ENCODE results near the gene ANKRD49.

Gene ANKRD49

GRCh38 chr11:94507485-94507884 lies 13.7 kb downstream of the ANKRD49 start:
- DNase-seq (ENCODE audit: low spot score), result no peak

- peak; percentile 46 for DNase-seq (ENCODE audit: low spot score)
Observed at GRCh38 chr11:94511932-94512781, 18.4 kb downstream of the ANKRD49 start, which contains the start of gene C11orf97. TSS of gene C11orf97 (plus strand) at chr11:94512461. CDS start at chr11:94512529, 68 bp downstream.

- DNase-seq (ENCODE audit: low spot score), result no peak
Observed at GRCh38 chr11:94513091-94513490, 19.3 kb downstream of the ANKRD49 start.

- DNase-seq (ENCODE audit: low spot score), result no peak
Observed at GRCh38 chr11:94515398-94515797, 21.6 kb downstream of the ANKRD49 start.

GRCh38 chr11:94516725-94517124 lies 22.9 kb downstream of the ANKRD49 start:
- DNase-seq (ENCODE audit: low spot score), result no peak

DNA sequence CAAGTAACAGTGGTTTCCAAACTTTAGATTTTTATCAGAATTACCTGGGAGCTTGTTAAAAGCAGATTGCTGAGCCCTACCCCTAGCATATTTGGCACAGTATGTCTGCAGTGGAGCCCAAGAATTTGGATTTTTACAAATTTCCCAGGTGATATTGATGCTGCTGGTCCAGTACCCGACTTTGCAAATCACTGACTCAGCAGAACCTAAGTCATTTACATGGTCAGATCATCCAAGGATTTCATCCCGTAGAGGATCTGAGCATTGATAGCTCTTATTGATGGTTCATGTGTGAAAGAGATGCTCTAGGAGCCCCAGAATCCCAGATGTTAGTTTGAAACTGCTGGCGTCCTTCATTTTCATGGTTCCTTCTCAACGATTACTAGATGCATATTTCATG lies 24.5 kb downstream of the ANKRD49 start:
- no peak for DNase-seq (ENCODE audit: low spot score)

DNA sequence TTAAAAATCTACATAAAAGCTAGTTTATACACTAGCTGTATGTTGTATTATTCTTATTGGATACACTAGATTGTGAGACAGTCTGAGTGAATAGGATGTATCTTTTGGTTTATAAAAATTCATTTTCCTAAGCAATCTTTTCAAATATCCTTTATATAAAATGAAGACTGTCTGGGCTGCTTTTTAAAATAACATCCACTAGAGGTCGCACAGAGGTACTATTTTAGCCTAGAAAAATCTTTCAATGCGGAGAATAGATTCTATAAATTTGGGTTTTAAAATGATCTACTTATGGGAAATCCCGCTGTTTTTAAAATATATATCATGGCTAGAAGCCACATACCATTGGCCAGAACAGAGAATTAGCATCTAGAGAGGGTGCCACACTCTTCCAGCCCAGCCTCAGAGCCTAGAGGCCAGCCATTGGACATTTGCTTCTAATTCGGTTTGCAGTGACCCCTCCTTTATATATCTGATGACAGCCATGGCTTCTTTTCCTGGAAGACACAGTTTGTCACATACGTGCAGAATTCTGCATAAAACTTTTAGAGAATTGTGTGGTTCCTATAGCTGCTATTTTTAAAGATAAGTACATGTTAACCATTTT lies 25.8 kb downstream of the ANKRD49 start:
- DNase-seq (ENCODE audit: low spot score), result peak; percentile 27

- peak; percentile 55 for DNase-seq (ENCODE audit: low spot score)
Observed at GRCh38 chr11:94521684-94522083, 27.9 kb downstream of the ANKRD49 start.

GRCh38 chr11:94524341-94524740 lies 30.6 kb downstream of the ANKRD49 start:
- no peak for DNase-seq (ENCODE audit: low spot score)

- no peak for DNase-seq (ENCODE audit: low spot score)
Observed at GRCh38 chr11:94525546-94526324, 32.0 kb downstream of the ANKRD49 start.

DNA sequence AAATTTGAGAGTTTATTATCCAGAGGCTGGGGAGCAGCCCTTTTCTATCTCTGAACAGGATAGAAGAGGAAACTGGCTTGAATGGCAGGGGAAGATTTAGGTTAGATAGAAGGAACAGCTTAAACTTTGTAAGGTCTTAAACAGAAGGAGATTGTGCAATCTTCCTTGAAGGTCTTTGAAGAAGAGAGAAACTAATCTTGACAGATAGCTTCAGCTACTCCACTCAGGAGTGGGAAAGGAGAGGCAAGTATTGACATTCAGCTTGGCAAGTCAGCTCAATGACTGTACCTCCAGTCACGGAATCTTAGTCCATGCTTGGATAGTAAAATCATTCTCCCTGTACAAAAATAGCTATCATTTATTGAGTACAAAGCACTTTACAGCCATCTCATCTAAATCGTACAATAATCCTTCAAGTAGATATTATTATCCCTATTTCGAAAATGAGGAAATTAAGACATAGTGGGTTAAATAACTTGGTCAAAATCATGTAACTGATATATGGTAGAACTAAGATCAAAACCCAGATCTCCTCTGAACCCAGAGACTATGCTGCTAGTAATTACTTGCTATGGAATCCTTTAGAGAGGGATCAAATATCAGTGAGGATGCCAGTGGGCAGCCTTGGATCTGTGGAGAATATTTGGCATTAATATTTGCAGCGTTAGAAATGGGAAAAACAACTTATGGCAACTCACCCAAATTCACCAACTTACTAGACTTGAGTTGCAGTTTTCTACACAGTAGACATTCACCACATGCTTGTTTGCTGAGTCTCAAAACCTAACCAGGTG lies 33.1 kb downstream of the ANKRD49 start:
- DNase-seq (ENCODE audit: low spot score), result no peak

GRCh38 chr11:94528551-94528950 lies 34.8 kb downstream of the ANKRD49 start:
- no peak for DNase-seq (ENCODE audit: low spot score)

DNA sequence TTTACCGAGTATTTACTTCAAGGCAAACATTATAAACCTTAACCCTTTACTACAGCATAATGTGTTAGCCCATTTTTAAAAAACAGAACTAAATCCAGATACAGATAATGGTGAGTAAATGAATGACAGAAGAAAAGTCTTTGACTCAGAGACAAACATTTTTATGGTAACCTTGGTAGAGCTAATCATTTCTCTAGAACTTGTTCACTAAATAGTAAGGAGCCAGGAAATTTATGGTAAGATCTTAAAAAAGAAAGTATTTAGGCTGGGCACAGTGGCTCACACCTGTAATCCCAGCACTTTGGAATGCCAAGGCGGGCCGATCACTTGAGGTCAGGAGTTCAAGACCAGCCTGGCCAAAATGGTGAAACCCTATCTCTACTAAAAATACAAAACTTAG lies 38.4 kb downstream of the ANKRD49 start:
- no peak for DNase-seq (ENCODE audit: low spot score)

DNA sequence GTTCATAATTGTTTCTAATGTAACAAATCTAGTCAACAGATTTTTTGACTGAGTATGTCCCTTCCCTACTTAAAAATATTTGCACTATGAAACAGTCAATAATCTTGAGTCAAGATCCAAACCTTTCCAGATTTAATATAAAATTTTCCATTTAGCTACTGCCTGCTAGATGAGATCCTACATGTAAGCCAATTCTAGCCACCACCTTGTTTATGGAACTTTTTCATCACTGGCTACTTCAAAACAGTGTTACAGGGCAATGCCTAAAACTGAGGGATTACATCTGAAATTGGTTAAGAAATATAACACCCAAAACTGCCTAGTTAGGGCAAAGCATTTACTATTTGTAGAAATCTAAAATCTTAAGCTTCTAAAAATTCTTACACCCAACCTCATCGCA lies 39.4 kb downstream of the ANKRD49 start:
- no peak for DNase-seq (ENCODE audit: low spot score)

- no peak for DNase-seq (ENCODE audit: low spot score)
Observed at GRCh38 chr11:94533696-94534630, 40.2 kb downstream of the ANKRD49 start.

DNA sequence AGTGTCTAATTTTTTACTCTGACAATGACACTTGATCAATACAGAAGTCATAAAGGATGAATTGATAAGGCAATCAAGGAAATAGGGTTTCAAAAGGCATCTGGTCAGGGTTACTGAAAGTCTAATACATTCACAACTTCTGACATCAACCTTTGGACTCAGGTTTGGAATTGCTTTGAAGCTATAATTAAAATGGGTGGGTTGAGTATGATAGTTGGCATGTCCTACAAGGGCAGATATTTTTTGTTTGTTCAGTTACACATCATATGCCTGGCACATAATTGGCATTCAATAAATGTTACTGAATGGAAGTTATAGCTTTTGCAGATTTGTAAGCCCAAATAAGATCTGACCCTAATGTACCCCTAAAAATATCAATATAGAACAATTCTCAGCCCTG lies 42.6 kb downstream of the ANKRD49 start:
- DNase-seq (ENCODE audit: low spot score), result peak; percentile 89

- peak; percentile 42 for DNase-seq (ENCODE audit: low spot score)
Observed at GRCh38 chr11:94537031-94537600, 43.3 kb downstream of the ANKRD49 start.

DNA sequence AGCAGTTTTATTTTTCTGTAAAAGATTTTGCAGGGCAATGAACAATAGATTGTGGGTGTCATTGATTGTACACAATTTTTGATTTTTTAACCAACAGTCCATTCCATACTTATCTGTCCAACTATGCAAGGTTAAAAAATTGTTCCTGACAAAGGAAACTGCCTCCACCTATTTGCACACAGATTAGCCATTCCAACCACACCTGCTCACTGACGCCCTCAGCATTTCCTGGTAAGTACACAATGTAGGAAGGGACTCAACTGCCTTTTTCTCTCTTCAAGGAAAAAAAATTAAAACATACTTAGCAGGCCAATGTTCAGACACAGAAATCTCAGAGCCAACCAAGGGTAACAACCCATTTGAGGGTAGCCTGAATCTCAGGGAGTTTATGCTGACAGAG lies 45.6 kb downstream of the ANKRD49 start:
- peak; percentile 36 for DNase-seq (ENCODE audit: low spot score)

GRCh38 chr11:94543695-94544645 lies 50.2 kb downstream of the ANKRD49 start, which contains the start of gene FUT4:
TSS of gene FUT4 (plus strand) at chr11:94543921. CDS start at chr11:94544134, 213 bp downstream.
- peak; percentile 94 for DNase-seq (ENCODE audit: low spot score)
